SK-N-MC (cell line): ENCODE measurements around the gene CT45A10.
"Not testable (repeated sequence)": the region's sequence is repeated elsewhere in the genome, so short reads cannot be mapped to it uniquely, and the experiment has no call there.

Experiments used
- DNase-seq: peaks from one replicate; pipeline ENCODE4 v3.0.0-alpha.2; 2011; ENCODE audit warnings: low read depth, low spot score
- H3K27ac ChIP-seq: fragments of 200-600 bp; sonication (generic); 2 replicates; pipeline ENCODE4 v1.5.1; 2016; ENCODE audit warnings: mixed run types
- H3K36me3 ChIP-seq: fragments of 200-600 bp; sonication (generic); 2 replicates; pipeline ENCODE4 v1.6.1; 2017; ENCODE audit warnings: antibody characterized with exemption, low read length, mixed read lengths; ENCODE audit not compliant: insufficient read depth
- H3K4me3 ChIP-seq: fragments of 200-600 bp; sonication (generic); 2 replicates; pipeline ENCODE4 v1.5.1; 2016
- H3K9ac ChIP-seq: fragments of 200-600 bp; sonication (generic); 2 replicates; pipeline ENCODE4 v1.8.0; 2017; ENCODE audit warnings: mixed run types, mixed read lengths; ENCODE audit not compliant: insufficient read length
- H3K9me3 ChIP-seq: fragments of 200-600 bp; sonication (generic); 2 replicates; pipeline ENCODE4 v1.6.1; 2017; ENCODE audit warnings: low read depth, mild to moderate bottlenecking, antibody characterized with exemption, low read length, moderate library complexity, mixed read lengths

Gene CT45A10

GRCh38 chrX:135871712-135872111 lies 21.5 kb downstream of the CT45A10 start, which contains the start of gene CT45A9:
TSS of gene CT45A9 (minus strand) at chrX:135871812. CDS start at chrX:135868061, 3,751 bp downstream.
- H3K27ac ChIP-seq, H3K36me3 ChIP-seq, H3K9ac ChIP-seq, H3K9me3 ChIP-seq, DNase-seq, H3K4me3 ChIP-seq: not testable (repeated sequence)

- H3K4me3 ChIP-seq, DNase-seq, H3K36me3 ChIP-seq, H3K27ac ChIP-seq, H3K9me3 ChIP-seq, H3K9ac ChIP-seq: not testable (repeated sequence)
Observed at GRCh38 chrX:135854438-135854837, 38.8 kb downstream of the CT45A10 start, which contains the start of gene CT45A8. TSS of gene CT45A8 (minus strand) at chrX:135854538. CDS start at chrX:135850783, 3,755 bp downstream.

- H3K9me3 ChIP-seq, H3K36me3 ChIP-seq, DNase-seq, H3K4me3 ChIP-seq, H3K9ac ChIP-seq, H3K27ac ChIP-seq: not testable (repeated sequence)
Observed at GRCh38 chrX:135837180-135837579, 56.1 kb downstream of the CT45A10 start, which contains the start of gene CT45A7. TSS of gene CT45A7 (minus strand) at chrX:135837280. CDS start at chrX:135833533, 3,747 bp downstream.
